ENCODE measurements around the gene PARN.
"Not testable (repeated sequence)": the region's sequence is repeated elsewhere in the genome, so short reads cannot be mapped to it uniquely, and the experiment has no call there.

Gene PARN

GRCh38 chr16:14632693-14633569 lies 2.9 kb upstream of the PARN start, which contains the start of gene BFAR:
Gene BFAR (plus strand): TSS chr16:14632951. CDS start chr16:14644347, 11,396 bp downstream.
- DNase-seq = peak; percentile 98

DNA sequence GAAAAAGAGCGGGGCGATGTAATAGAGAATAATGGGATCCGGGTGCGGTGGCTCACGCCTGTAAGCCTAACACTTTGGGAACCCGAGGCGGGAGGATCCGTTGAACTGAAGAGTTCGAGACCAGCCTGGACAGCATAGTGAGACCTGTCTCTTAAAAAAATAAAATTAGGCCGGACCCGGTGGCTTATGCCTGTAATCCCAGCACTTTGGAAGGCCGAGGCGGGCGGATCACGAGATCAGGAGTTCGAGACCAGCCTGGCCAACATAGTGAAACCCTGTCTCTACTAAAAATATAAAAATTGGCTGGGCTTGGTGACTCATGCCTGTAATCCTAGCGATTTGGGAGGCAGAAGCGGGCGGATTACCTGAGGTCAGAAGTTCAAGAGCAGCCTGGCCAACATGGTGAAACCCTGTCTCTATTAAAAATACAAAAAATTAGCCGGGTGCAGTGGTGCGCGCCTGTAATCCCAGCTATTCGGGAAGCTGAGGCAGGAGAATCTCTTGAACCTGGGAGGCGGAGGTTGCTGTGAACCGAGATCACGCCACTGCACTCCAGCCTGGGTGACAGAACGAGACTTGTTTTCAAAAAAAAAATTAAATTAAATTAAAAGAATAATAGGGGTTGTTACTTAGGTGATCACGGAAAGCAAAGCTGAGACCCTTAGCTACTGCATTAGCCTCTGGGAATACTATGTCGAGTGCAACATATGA lies 715 bp upstream of the PARN start:
- not testable (repeated sequence) for DNase-seq

GRCh38 chr16:14629612-14629918 lies 495 bp downstream of the PARN start:
- DNase-seq = no peak

DNA sequence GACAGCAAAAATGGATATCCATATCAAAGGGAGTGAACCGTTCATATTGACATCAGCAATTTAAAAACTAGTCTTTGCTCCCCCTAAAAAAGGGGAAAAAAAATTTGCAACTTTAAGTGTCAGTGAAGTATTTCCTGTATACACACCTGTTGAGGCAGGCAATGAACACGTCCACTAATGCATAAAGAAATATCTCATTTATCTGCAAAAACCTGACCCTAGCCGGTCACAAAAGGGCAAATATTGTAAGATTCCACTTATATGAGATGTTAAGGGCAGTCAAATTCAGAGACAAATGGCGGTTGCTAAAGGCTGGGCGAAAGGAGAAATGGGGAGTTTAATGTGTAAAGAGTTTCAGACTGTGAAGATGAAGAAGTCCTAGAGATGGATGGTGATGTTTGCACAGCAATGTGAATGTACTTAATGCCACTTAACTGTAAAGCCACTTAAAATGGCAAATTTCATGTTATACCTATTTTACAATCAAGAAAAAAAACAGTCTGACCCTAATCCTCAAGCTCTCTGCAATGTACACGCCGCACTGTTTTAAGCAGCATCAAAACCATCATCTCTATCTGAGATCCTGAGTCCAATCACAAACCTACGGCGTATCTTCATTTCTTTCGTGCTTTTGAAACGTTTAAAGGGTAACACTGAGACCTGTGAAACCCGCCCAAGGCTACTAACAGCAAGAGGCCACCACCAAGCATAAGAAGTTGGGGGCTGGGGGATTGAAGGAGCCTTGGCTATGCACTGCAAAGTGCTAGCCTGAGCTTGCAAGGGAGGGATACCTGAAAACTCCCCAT lies 1.1 kb downstream of the PARN start:
- DNase-seq = no peak

DNA sequence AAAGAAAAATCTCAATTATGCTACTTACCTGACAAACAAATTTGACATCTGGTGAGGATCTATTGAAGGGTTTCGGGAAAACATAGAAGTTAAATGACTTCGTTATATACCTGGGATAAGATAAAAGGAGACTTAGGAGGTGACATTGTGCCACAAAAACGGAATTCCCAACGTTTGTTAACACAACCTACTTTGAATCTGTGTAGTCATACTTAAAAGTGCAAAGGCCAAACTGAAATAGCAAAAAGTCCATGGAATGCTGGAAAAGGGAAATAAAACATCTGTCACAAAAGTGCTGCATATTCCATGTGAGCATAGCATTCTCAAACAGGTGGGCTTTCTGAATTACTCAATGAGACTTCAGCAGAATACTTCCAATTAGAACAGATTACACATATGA lies 3.0 kb downstream of the PARN start:
- DNase-seq = no peak

GRCh38 chr16:14618566-14618965 lies 11.5 kb downstream of the PARN start:
- DNase-seq = no peak

- DNase-seq = no peak
Measured at GRCh38 chr16:14616280-14616679, 13.8 kb downstream of the PARN start.

DNA sequence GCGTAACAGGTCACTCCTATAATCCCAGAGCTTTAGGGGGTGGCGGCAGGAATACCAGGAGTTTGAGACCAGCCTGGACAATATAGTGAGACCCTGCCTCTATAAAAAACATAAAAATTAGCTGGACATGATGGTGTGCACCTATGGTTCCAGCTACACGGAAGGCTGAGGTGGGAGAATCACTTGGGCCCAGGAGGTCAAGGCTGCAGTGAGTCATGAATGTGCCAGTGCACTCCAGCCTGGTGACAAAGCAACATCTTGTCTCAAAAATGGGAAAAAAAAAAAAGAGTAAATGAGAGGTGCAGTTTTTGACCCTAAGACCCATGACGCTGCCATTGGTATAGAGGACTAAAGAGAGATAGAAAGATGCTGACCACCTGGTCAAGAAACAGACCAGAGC lies 16.1 kb downstream of the PARN start:
- no peak for DNase-seq

DNA sequence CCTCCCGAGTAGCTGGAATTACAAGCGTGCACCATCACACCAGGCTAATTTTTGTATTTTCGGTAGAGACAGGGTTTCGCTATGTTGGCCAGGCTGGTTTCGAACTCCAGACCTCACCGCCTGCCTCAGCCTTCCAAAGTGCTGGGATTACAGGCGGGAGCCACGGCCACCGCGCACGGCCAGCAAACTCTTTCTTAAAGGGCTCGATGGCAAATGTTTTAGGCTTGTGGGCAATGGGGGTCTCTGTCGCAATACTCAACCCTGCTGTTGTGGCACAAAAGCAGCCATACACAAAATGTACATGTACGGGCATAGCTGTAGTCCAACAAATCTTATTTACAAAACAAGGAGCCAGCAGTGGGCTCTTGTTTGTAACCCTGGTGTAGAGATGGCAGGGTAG lies 18.4 kb downstream of the PARN start:
- no peak for DNase-seq

GRCh38 chr16:14609716-14610115 lies 20.3 kb downstream of the PARN start:
- no peak for DNase-seq

- DNase-seq = no peak
Measured at GRCh38 chr16:14608604-14609003, 21.5 kb downstream of the PARN start.

- DNase-seq = no peak
Measured at GRCh38 chr16:14608111-14608566, 21.9 kb downstream of the PARN start.

DNA sequence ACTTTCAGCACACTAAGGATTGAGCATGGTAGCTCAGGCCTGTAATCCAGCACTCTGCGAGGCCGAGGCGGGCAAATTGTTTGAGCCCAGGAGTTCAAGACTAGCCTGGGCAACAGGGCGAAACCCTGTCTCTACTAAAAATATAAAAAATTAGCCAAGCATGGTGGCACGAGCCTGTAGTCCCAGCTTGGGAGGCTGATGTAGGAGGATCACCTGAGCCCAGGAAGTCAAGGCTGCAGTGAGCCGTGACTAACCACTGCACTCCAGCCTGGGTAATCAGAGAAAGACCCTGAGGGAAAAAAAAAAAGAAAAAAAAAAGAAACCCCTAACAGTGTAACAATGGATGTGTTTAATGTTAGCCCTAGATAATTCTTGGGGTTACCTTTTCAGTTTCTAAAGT lies 24.0 kb downstream of the PARN start:
- no peak for DNase-seq

- no peak for DNase-seq
Measured at GRCh38 chr16:14602443-14602963, 27.6 kb downstream of the PARN start.

GRCh38 chr16:14600164-14600563 lies 29.9 kb downstream of the PARN start:
- no peak for DNase-seq

GRCh38 chr16:14586637-14587305 lies 43.3 kb downstream of the PARN start:
- no peak for DNase-seq

- no peak for DNase-seq
Measured at GRCh38 chr16:14585287-14585686, 44.8 kb downstream of the PARN start.

GRCh38 chr16:14580926-14581325 lies 49.1 kb downstream of the PARN start:
- not testable (repeated sequence) for DNase-seq

GRCh38 chr16:14579266-14579665 lies 50.8 kb downstream of the PARN start:
- DNase-seq = no peak

DNA sequence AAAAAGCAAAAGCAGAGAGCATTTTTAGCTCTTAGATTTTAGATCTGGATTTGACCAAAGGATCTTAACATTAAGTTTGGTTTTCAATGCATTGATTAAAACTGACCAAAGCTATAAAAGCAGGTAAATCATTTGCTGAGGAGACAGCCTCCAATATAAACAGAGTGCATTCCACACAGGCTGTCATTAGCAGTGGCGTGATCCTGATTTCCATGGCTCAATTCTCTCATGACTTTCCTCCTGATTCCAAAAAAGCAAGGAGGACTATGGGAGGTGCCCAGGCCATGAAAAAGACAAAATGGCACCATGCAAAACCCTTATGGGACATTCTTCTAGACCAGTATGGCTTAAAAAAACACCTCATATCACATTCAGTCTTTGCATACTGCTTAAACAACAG lies 53.5 kb downstream of the PARN start:
- no peak for DNase-seq

- DNase-seq = no peak
Measured at GRCh38 chr16:14576069-14576468, 54.0 kb downstream of the PARN start.

GRCh38 chr16:14574698-14575415 lies 55.2 kb downstream of the PARN start:
- not testable (repeated sequence) for DNase-seq
